ENCODE results near the gene BLOC1S5. TPM values are rescaled to one million over a fixed set of nuclear protein-coding genes. Genes with fewer than 3 reads are reported as not detected.

Gene BLOC1S5
- total and polyA plus RNA-seq, 2 donors (not counting 3 experiments of a cell fraction or from before 2014, with no cell fraction given), result 3.9 to 19.1 TPM

GRCh38 chr6:8065519-8065911 lies 1.3 kb upstream of the BLOC1S5 start:
- no peak for DNase-seq (ENCODE audit: low read depth, low spot score)
- BruUV-seq (replicated peaks), result no TSS peak
- no peak overlapping the region for H2AFZ ChIP-seq (ENCODE audit: low read depth, low read length)
- H3K9me1 ChIP-seq (replicated peaks; ENCODE audit: control insufficient read depth, extremely low read depth, insufficient read depth, low read length), result no peaks in the 10 kb centered on the region
- no peaks in the 10 kb centered on the region for H3K9me3 ChIP-seq (replicated peaks; ENCODE audit: control insufficient read depth, insufficient read depth, low read length)
- no peak overlapping the region for H3K4me2 ChIP-seq (ENCODE audit: insufficient read depth, low read length)
- no peak overlapping the region for H3K27ac ChIP-seq (ENCODE audit: insufficient read depth, low read depth, low read length)
- intact Hi-C loops (cut with micrococcal nuclease) (loop anchor here (2.0 to 10.0 kb wide), 2 partner anchors 37 to 671 kb away; partner anchors contain the start of gene EEF1E1), dilution Hi-C loops (cut with MboI; ENCODE audit: extremely low pct_ligation_motif_present, low sequenced_read_pairs) (no loop called here)
- POLR2A ChIA-PET, result interaction anchor here (2.2 kb wide), 1 partner anchor 37 kb away, joined by 5 read pairs; the partner anchor contains the start of gene EEF1E1
- H3K9ac ChIP-seq (replicated peaks; ENCODE audit: extremely low read depth, insufficient read depth, low read length), result no peak overlapping the region
- peaks cover 17% of the 10 kb centered on the region for H3K4me1 ChIP-seq (ENCODE audit: control insufficient read depth, extremely low read depth, insufficient read depth, low read length)
- H3K27me3 ChIP-seq (ENCODE audit: control insufficient read depth in 2 of 2, insufficient read depth in 2 of 2, low read length in 2 of 2), result no peaks in the 10 kb centered on the region
- peaks cover 0 to 4% of the 10 kb centered on the region in 2 experiments for H3K36me3 ChIP-seq (ENCODE audit: control insufficient read depth in 2 of 2, extremely low read depth in 1 of 2, insufficient read depth in 2 of 2, low read length in 2 of 2)
- TF ChIP-seq JUN (IDR thresholded peaks at IDR 0.05; ENCODE audit: borderline replicate concordance, insufficient read depth, insufficient read length, low read depth), result no peak
- no peak for TF ChIP-seq FOS (IDR thresholded peaks at IDR 0.05; ENCODE audit: borderline replicate concordance, insufficient read depth, low read length)
- no peak for TF ChIP-seq CTCF (IDR thresholded peaks at IDR 0.05; ENCODE audit: extremely low read depth in 1 of 2, insufficient read depth in 1 of 2, low read depth in 1 of 2, low read length in 2 of 2)
- no peak for TF ChIP-seq MAX (IDR thresholded peaks at IDR 0.05; ENCODE audit: insufficient read depth, insufficient read length)
- no peak for TF ChIP-seq EZH2 (IDR thresholded peaks at IDR 0.05; ENCODE audit: borderline replicate concordance, low read depth, low read length, severe bottlenecking)
- no peak for TF ChIP-seq POLR2A (IDR thresholded peaks at IDR 0.05; ENCODE audit: low read depth, low read length)
- TF ChIP-seq GATA2 (IDR thresholded peaks at IDR 0.05; ENCODE audit: insufficient read depth, insufficient read length, low read depth, low read length), result no peak
- TF ChIP-seq MYC (IDR thresholded peaks at IDR 0.05; ENCODE audit: low read depth, low read length), result no peak
- TF ChIP-seq POLR2AphosphoS5 (IDR thresholded peaks at IDR 0.05; ENCODE audit: insufficient read depth, low read depth, low read length), result no peak
- CTCF ChIA-PET, result interaction anchor here (1.2 to 2.6 kb wide), 4 partner anchors 15 to 153 kb away, joined by 3 to 37 read pairs (median 4); no protein-coding TSS in a partner anchor
- no peak for FAIRE-seq
- H4K20me1 ChIP-seq (replicated peaks; ENCODE audit: control insufficient read depth, extremely low read depth, insufficient read depth, low read length), result no peaks in the 10 kb centered on the region
- no peak overlapping the region for H3K4me3 ChIP-seq (replicated peaks in 1 of 3; ENCODE audit: insufficient read depth in 1 of 3, low read depth in 1 of 3, low read length in 3 of 3)
- H3K79me2 ChIP-seq (ENCODE audit: control insufficient read depth, insufficient read depth, low read length), result peaks cover 10% of the 10 kb centered on the region

Data from endothelial cell of umbilical vein (primary cell).